Thoracic aorta (tissue), 2 donors: ENCODE measurements around the gene MLKL. TPM values are rescaled to one million over a fixed set of nuclear protein-coding genes. Genes with fewer than 3 reads are reported as not detected.
"Not testable (repeated sequence)": the region's sequence is repeated elsewhere in the genome, so short reads cannot be mapped to it uniquely, and the experiment has no call there.

Experiments
- ATAC-seq: fragments of 150-250 bp; one replicate; pipeline ENCODE4 v1.8.0; 2017; ENCODE audit warnings: low read depth; ENCODE audit not compliant: insufficient number of reproducible peaks, low FRiP score
- DNase-seq: peaks from one replicate; pipeline ENCODE4 v3.0.0-alpha.2; 2020; ENCODE audit warnings: low spot score
- H3K27ac ChIP-seq, 2 donors: fragments of 200-600 bp; sonication (generic); 1 replicate in 1 of 2; 2 replicates in 1 of 2; pipeline ENCODE4 v1.5.1; 2016; ENCODE audit warnings: mild to moderate bottlenecking in 2 of 2, moderate library complexity in 2 of 2
- H3K27me3 ChIP-seq: fragments of 200-600 bp; sonication (generic); replicated peaks from 2 replicates; pipeline ENCODE4 v1.6.0; 2016; ENCODE audit warnings: mild to moderate bottlenecking; ENCODE audit not compliant: insufficient read depth
- H3K36me3 ChIP-seq: fragments of 200-600 bp; sonication (generic); one replicate; pipeline ENCODE4 v1.5.1; 2016
- H3K4me1 ChIP-seq, 2 donors: fragments of 200-600 bp; sonication (generic); 1 replicate in 1 of 2; 2 replicates in 1 of 2; pipeline versions ENCODE4 v1.5.1 to v1.6.0; 2016; ENCODE audit warnings: low read depth in 2 of 2, mild to moderate bottlenecking in 1 of 2; ENCODE audit not compliant: control insufficient read depth in 1 of 2
- H3K4me3 ChIP-seq: fragments of 200-600 bp; sonication (generic); 2 replicates; pipeline ENCODE4 v1.5.1; 2016; ENCODE audit warnings: mild to moderate bottlenecking
- H3K9me3 ChIP-seq: fragments of 200-600 bp; sonication (generic); 2 replicates; pipeline ENCODE4 v1.5.1; 2016
- total RNA-seq, 2 donors: library from RNA; depleted of rRNA; stranded (reverse); fragments of >200 nt; gene quantifications; one replicate each; pipeline versions ENCODE4 v1.1.0 to v1.2.3, GENCODE V29; 2016
- TF ChIP-seq, protein P1 (sequence below): fragments of 200-600 bp; sonication (generic); IDR thresholded peaks from one replicate; pipeline ENCODE4 v1.5.1; 2019; ENCODE audit warnings: antibody characterized with exemption

The MLKL gene
- total RNA-seq, 2 donors from 2014 or later = 11.4 to 47.0 TPM

DNA sequence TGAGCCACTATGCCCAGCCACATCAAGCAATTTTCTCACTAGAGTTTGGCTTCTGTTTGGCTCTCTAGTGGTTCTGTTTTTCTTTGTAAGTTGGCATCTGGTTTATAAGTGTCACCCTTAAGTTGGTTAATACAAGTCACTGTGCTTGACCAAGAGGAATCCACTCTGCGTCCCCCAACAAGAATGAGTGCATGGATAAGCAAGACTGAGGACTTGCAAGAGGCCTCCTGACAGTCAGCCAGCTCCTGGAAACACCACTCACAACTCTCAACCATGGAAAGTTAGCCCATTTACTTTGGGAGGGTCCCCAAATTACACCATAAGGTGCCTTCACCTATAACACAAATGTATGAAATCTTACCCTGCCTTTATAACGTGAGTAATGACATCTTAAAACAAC lies 41.6 kb downstream of the MLKL start:
- no peaks in the 10 kb centered on the region for H3K4me1 ChIP-seq
- H3K4me3 ChIP-seq = no peak overlapping the region
- no peaks in the 10 kb centered on the region for H3K9me3 ChIP-seq
- TF ChIP-seq, protein P1, sequence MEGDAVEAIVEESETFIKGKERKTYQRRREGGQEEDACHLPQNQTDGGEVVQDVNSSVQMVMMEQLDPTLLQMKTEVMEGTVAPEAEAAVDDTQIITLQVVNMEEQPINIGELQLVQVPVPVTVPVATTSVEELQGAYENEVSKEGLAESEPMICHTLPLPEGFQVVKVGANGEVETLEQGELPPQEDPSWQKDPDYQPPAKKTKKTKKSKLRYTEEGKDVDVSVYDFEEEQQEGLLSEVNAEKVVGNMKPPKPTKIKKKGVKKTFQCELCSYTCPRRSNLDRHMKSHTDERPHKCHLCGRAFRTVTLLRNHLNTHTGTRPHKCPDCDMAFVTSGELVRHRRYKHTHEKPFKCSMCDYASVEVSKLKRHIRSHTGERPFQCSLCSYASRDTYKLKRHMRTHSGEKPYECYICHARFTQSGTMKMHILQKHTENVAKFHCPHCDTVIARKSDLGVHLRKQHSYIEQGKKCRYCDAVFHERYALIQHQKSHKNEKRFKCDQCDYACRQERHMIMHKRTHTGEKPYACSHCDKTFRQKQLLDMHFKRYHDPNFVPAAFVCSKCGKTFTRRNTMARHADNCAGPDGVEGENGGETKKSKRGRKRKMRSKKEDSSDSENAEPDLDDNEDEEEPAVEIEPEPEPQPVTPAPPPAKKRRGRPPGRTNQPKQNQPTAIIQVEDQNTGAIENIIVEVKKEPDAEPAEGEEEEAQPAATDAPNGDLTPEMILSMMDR = no peak
- peaks cover 28% of the 10 kb centered on the region for H3K36me3 ChIP-seq
- H3K27ac ChIP-seq = no peak overlapping the region
- ATAC-seq = no peak
- H3K27me3 ChIP-seq = no peaks in the 10 kb centered on the region
- no peak for DNase-seq

DNA sequence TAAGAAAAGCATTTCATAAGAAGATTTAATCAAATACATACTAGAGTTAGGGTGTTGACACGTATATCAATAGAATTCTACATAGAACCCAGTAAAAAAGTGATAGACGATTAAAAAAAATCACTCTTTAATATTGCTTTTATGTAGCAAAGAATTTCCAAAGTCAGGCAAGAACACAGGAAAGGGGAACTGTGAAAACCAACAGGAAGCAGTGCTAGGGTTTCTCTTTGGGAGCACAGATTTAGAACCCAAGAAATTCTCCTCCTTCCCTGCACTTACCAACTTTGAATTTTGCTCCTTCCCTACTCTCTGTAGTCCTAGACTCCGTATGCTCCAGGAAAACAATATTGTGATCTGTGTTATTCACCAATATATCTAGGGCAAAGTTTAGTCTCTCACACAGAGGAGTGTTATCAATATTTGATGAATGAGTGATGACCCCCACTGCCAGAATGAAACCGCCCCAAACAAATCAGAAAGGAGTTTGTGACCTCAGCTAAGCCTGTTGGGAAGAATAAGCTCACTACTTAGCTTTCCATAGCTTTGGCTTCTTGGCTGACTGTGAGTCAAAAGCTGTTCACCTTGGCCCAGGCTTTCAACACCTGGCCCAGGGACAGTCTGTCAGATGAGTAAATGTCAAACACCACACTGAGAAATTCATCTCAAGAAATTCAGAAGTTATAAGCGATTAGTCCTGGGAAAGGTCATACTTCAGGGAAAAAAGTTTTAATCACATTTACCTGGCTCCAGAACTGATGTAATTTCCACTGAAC lies 42.6 kb downstream of the MLKL start:
- Histone ChIP-seq H3K4me3 (no peak overlapping the region), H3K36me3 (peaks cover 18% of the 10 kb centered on the region), H3K27me3 (no peaks in the 10 kb centered on the region), H3K4me1 (peaks cover 0 to 3% of the 10 kb centered on the region in 2 donors), H3K27ac (no peak overlapping the region), H3K9me3 (no peaks in the 10 kb centered on the region)
- DNase-seq (no peak), ATAC-seq (no peak)
- TF ChIP-seq, protein P1 = no peak

DNA sequence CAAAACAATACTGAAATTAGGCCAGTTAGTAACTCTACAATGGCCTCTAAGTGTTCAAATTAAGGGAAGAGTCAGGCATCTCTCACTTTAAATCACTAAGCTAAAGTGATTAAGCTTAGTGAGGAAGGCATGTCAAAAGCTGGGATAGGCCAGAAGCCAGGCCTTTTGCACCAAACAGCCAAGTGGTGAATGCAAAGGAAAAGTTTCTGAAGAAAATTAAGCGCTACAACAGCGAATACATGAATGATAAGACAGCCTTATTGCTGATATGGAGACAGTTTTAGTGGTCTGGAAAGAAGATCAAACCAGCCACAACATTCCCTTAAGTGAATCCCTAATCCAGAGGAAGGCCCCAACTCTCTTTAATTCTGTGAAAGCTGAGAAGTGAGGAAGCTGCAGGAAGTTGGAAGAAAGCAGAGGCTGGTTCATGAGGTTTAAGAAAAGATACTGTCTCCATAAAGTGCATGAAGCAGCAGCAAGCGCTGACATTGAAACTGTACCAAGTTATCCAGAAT lies 46.1 kb downstream of the MLKL start:
- DNase-seq (no peak), ATAC-seq (no peak)
- peaks cover 0 to 8% of the 10 kb centered on the region in 2 donors for H3K4me1 ChIP-seq
- no peaks in the 10 kb centered on the region for H3K27me3 ChIP-seq
- H3K27ac ChIP-seq = no peak overlapping the region
- peaks cover 11% of the 10 kb centered on the region for H3K36me3 ChIP-seq
- TF ChIP-seq, protein P1 = no peak
- no peak overlapping the region for H3K4me3 ChIP-seq
- no peaks in the 10 kb centered on the region for H3K9me3 ChIP-seq

DNA sequence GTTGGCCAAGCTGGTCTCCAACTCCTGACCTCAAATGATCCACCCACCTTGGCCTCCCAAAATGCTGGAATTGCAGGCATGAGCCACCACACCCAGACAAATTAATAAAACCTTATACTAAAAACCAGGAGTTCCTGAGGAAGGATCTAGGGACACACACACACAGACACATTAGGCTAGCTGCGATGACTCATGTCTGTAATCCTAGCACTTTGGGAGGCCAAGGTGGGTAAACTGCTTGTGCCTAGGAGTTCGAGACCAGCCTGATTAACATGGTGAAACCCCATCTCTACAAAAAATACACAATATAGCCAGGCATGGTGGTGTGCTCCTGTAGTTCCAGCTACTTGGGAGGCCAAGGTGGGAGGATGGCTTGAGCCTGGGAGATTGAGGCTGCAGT lies 47.8 kb downstream of the MLKL start:
- ATAC-seq, DNase-seq, H3K27ac ChIP-seq, H3K27me3 ChIP-seq, H3K4me3 ChIP-seq, H3K9me3 ChIP-seq, H3K4me1 ChIP-seq: not testable (repeated sequence)
- peaks cover 11% of the 10 kb centered on the region for H3K36me3 ChIP-seq

DNA sequence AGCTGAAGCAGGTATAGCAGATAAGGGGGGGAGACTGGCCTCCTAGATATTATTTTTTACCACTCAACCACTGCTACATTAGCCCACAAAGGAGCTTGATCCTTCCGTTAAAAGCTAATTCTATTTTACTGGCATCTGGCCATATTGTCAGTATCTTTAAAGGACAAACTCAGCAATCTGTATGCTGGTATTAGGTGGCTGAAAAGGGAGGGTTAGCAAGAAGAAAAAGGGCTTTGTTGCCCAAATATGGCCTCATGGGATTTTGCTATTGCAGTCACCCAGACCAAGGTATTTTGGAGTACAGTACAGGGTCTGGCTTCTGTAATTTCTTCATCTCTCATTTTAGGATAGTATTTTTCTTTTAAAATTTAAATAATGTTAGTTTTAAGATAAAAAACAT lies 48.4 kb downstream of the MLKL start:
- ATAC-seq (no peak), DNase-seq (no peak)
- H3K27ac ChIP-seq = no peak overlapping the region
- H3K4me1 ChIP-seq = peaks cover 0 to 9% of the 10 kb centered on the region in 2 donors
- TF ChIP-seq, protein P1 = no peak
- H3K27me3 ChIP-seq = no peaks in the 10 kb centered on the region
- H3K9me3 ChIP-seq = no peaks in the 10 kb centered on the region
- peaks cover 11% of the 10 kb centered on the region for H3K36me3 ChIP-seq
- no peak overlapping the region for H3K4me3 ChIP-seq
